HEK293 (cell line): ENCODE data around the gene CHST14.

Experiments
- CTCF ChIA-PET: fragments of 350-600 bp; formaldehyde crosslinking; extraction: SDS; loops from one replicate; lab custom pipeline; 2021; ENCODE audit warnings: antibody characterized with exemption; lab: Yijun Ruan, JAX
- POLR2A ChIA-PET: fragments of 300-600 bp; formaldehyde crosslinking; extraction: SDS; loops from one replicate; lab custom pipeline; 2020; ENCODE audit warnings: antibody characterized with exemption, inconsistent platforms; lab: Yijun Ruan, JAX
- H3K27ac ChIP-seq: fragments of 200-500 bp; sonication (Bioruptor generic); 2 replicates; pipeline ENCODE4 v1.5.1; 2014; ENCODE audit warnings: low read depth, low read length, control low read depth, inconsistent platforms; ENCODE audit errors: extremely low read depth
- H3K36me3 ChIP-seq, 2 experiments: fragments of 200-500 bp in 1 of 2; sonication (Bioruptor generic) in 1 of 2; 1 replicate in 1 of 2; 2 replicates in 1 of 2; pipeline ENCODE4 v1.5.1; 2014 to 2017; ENCODE audit warnings: inconsistent platforms in 2 of 2, low read length in 2 of 2; ENCODE audit not compliant: control insufficient read depth in 2 of 2, insufficient read depth in 1 of 2
- H3K4me1 ChIP-seq: fragments of 200-500 bp; sonication (Bioruptor generic); 2 replicates; pipeline ENCODE4 v1.5.1; 2014; ENCODE audit warnings: mild to moderate bottlenecking, low read length, inconsistent platforms; ENCODE audit not compliant: control insufficient read depth, insufficient read depth
- H3K4me3 ChIP-seq: 2 replicates; pipeline ENCODE4 v1.5.1; 2011; ENCODE audit warnings: low read depth, mild to moderate bottlenecking, control low read depth, low read length, moderate library complexity
- H3K9me3 ChIP-seq: fragments of 200-500 bp; sonication (Bioruptor generic); 2 replicates; pipeline ENCODE4 v1.5.1; 2014; ENCODE audit warnings: low read depth, low read length, inconsistent platforms; ENCODE audit not compliant: control insufficient read depth, insufficient read depth
- GLIS1 ChIP-seq: fragments of 450-650 bp; formaldehyde crosslinking; IDR thresholded peaks from 2 replicates; pipeline ENCODE4 v1.5.1; 2016; ENCODE audit warnings: missing biosample characterization, missing genetic modification characterization
- HOXC10 ChIP-seq: sonication (generic); formaldehyde crosslinking; IDR thresholded peaks from 2 replicates; pipeline ENCODE4 v1.8.1; 2023; ENCODE audit warnings: mild to moderate bottlenecking, missing genetic modification reagents
- OSR2 ChIP-seq: fragments of 450-650 bp; formaldehyde crosslinking; IDR thresholded peaks from 2 replicates; pipeline ENCODE4 v1.5.1; 2016; ENCODE audit warnings: missing biosample characterization, missing genetic modification characterization
- TRIM28 ChIP-seq: IDR thresholded peaks from 2 replicates; pipeline ENCODE4 v1.6.1; 2011; ENCODE audit warnings: low read length, control low read depth, borderline replicate concordance
- ZBTB26 ChIP-seq: fragments of 450-650 bp; formaldehyde crosslinking; optimal IDR thresholded peaks from 2 replicates; pipeline ENCODE3; 2016; ENCODE audit warnings: missing biosample characterization, mild to moderate bottlenecking, missing genetic modification characterization
- ZBTB44 ChIP-seq: fragments of 450-650 bp; IDR thresholded peaks from 2 replicates; pipeline ENCODE4 v1.5.1; 2018; ENCODE audit warnings: missing biosample characterization, mild to moderate bottlenecking, missing genetic modification characterization
- ZNF10 ChIP-seq: fragments of 450-650 bp; formaldehyde crosslinking; IDR thresholded peaks from 2 replicates; pipeline ENCODE4 v1.5.1; 2017; ENCODE audit warnings: missing biosample characterization, missing genetic modification characterization
- ZNF23 ChIP-seq: fragments of 450-650 bp; formaldehyde crosslinking; IDR thresholded peaks from 2 replicates; pipeline ENCODE4 v1.5.1; 2016; ENCODE audit warnings: missing biosample characterization, missing genetic modification characterization, borderline replicate concordance
- ZNF394 ChIP-seq: fragments of 450-650 bp; formaldehyde crosslinking; IDR thresholded peaks from 2 replicates; pipeline ENCODE4 v1.5.1; 2016; ENCODE audit warnings: missing biosample characterization, missing genetic modification characterization, mild to moderate bottlenecking, moderate library complexity, borderline replicate concordance
- ZNF423 ChIP-seq: fragments of 450-650 bp; formaldehyde crosslinking; IDR thresholded peaks from 2 replicates; pipeline ENCODE4 v1.5.1; 2016; ENCODE audit warnings: missing biosample characterization, missing genetic modification characterization
- ZNF518A ChIP-seq: fragments of 450-650 bp; formaldehyde crosslinking; conservative IDR thresholded peaks from 2 replicates; pipeline ENCODE4 v1.5.1; 2016; ENCODE audit warnings: low read depth, missing biosample characterization, missing genetic modification characterization
- ZNF629 ChIP-seq: fragments of 450-650 bp; formaldehyde crosslinking; IDR thresholded peaks from 2 replicates; pipeline ENCODE4 v1.5.1; 2017; ENCODE audit warnings: missing biosample characterization, missing genetic modification characterization
- ZNF677 ChIP-seq: fragments of 450-650 bp; IDR thresholded peaks from 2 replicates; pipeline ENCODE4 v1.5.0; 2018; ENCODE audit warnings: missing biosample characterization, mild to moderate bottlenecking, missing genetic modification characterization, moderate library complexity
- ZSCAN16 ChIP-seq: fragments of 450-650 bp; formaldehyde crosslinking; IDR thresholded peaks from 2 replicates; pipeline ENCODE4 v1.5.1; 2016; ENCODE audit warnings: missing biosample characterization, missing genetic modification characterization
- TF ChIP-seq, protein P1 (sequence below): fragments of 450-650 bp; formaldehyde crosslinking; IDR thresholded peaks from 2 replicates; pipeline ENCODE4 v1.5.1; 2016; ENCODE audit warnings: missing biosample characterization, missing genetic modification characterization

CHST14 gene

GRCh38 chr15:40498418-40498817 is 27.6 kb downstream of the CHST14 start (continued):
- TF ChIP-seq ZNF677 (tag by site-specific recombination) (no peak), TRIM28 (no peak), ZNF629 (tag by site-specific recombination) (0 out of 2 replicates have a peak, but pooled peaks have one; percentile 46), ZNF394 (tag by site-specific recombination) (no peak), HOXC10 (CRISPR knock-in tag) (no peak), ZNF518A (tag by site-specific recombination) (no peak), ZBTB44 (tag by site-specific recombination) (no peak), OSR2 (no peak), ZSCAN16 (tag by site-specific recombination) (no peak), ZBTB26 (tag by site-specific recombination) (no peak), ZNF423 (tag by site-specific recombination) (no peak)

DNA sequence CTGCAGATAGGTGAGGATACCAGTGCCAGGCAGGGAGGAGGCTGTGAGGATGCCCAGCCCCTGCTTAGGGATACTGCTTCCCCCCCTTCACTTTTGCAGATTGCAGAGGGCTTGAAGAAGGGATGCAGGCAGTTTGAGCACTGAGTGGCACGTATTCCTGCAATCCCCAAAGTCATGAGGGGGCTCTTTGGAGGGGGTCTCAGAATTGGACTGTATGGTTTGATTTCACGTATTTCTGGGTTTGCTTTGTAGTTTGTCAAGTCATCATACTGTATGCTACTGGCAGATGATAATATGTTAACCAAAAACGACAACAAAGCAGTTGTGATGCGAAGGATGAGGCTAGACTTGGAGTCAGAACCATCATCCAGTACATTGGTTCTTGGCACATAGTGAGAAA is 28.1 kb downstream of the CHST14 start:
- H3K36me3 ChIP-seq = no peaks in the 10 kb centered on the region
- no peaks in the 10 kb centered on the region for H3K9me3 ChIP-seq
- H3K4me1 ChIP-seq = no peaks in the 10 kb centered on the region
- POLR2A ChIA-PET = interaction anchor here (0.6 kb wide), 1 partner anchor 92 kb away, joined by 4 read pairs; no protein-coding TSS in a partner anchor
- TF ChIP-seq, protein P1, sequence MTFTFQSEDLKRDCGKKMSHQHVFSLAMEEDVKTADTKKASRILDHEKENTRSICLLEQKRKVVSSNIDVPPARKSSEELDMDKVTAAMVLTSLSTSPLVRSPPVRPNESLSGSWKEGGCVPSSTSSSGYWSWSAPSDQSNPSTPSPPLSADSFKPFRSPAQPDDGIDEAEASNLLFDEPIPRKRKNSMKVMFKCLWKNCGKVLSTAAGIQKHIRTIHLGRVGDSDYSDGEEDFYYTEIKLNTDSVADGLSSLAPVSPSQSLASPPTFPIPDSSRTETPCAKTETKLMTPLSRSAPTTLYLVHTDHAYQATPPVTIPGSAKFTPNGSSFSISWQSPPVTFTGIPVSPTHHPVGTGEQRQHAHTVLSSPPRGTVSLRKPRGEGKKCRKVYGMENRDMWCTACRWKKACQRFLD (tag by site-specific recombination) = no peak
- TF ChIP-seq GLIS1 (no peak), ZNF23 (tag by site-specific recombination) (no peak), ZNF10 (peak; percentile 68; the same call in 1 of the 2 replicates)
- H3K27ac ChIP-seq = no peak overlapping the region
- CTCF ChIA-PET = interaction anchor here (0.6 kb wide), 1 partner anchor 248 kb away, joined by 3 read pairs; no protein-coding TSS in a partner anchor
- H3K4me3 ChIP-seq = no peak overlapping the region
